Activated naive CD4-positive, alpha-beta T cell treated with anti-CD3 and anti-CD28 coated beads for 36 hours (primary cell): ENCODE results near the gene ACER3. TPM values are rescaled to one million over a fixed set of nuclear protein-coding genes. Genes with fewer than 3 reads are reported as not detected.

Experiments used
- CTCF ChIA-PET: fragments of 350-600 bp; sonication (Branson Sonifier 250); formaldehyde crosslinking; loops from one replicate; lab custom pipeline; 2021; ENCODE audit warnings: antibody characterized with exemption; lab: Charles Lee
- DNase-seq: peaks from one replicate; pipeline ENCODE4 v3.0.0-alpha.2; 2020
- H3K27ac Mint-ChIP-seq: one replicate; pipeline ENCODE4 v1.8.0; 2021; ENCODE audit warnings: mild to moderate bottlenecking, mixed read lengths
- H3K27me3 Mint-ChIP-seq: one replicate; pipeline ENCODE4 v1.8.0; 2021; ENCODE audit warnings: low read depth, mixed read lengths
- H3K36me3 Mint-ChIP-seq: one replicate; pipeline ENCODE4 v1.8.0; 2021; ENCODE audit warnings: low read depth, mixed read lengths
- H3K4me1 Mint-ChIP-seq: one replicate; pipeline ENCODE4 v1.8.0; 2021; ENCODE audit warnings: low read depth, mixed read lengths
- H3K4me3 Mint-ChIP-seq: one replicate; pipeline ENCODE4 v1.8.0; 2021; ENCODE audit warnings: mild to moderate bottlenecking, moderate library complexity, mixed read lengths
- H3K9me3 Mint-ChIP-seq: one replicate; pipeline ENCODE4 v1.8.0; 2021; ENCODE audit warnings: mixed read lengths
- intact Hi-C: fragments of 100-400 bp; cut with micrococcal nuclease; formaldehyde crosslinking; loops from one replicate; pipeline ENCODE4 v1.15.1; 2023
- total RNA-seq, 2 experiments: library from RNA; stranded (reverse); gene quantifications; one replicate each; pipeline ENCODE4 v1.2.3, GENCODE V29; 2021

The ACER3 gene
- total RNA-seq, 2 experiments from 2014 or later, result 7.6 to 10.0 TPM

GRCh38 chr11:77069969-77070582 is 209.4 kb downstream of the ACER3 start:
- intact Hi-C loops, result no loop called here
- Mint-ChIP-seq H3K9me3 (no peaks in the 10 kb centered on the region), H3K36me3 (no peaks in the 10 kb centered on the region), H3K4me1 (peaks cover 23% of the 10 kb centered on the region), H3K27me3 (no peaks in the 10 kb centered on the region), H3K4me3 (no peak overlapping the region), H3K27ac (no peak overlapping the region)
- DNase-seq, result no peak
- CTCF ChIA-PET, result no interaction called here

- no peak overlapping the region for H3K4me3 Mint-ChIP-seq
- no peak overlapping the region for H3K27ac Mint-ChIP-seq
- H3K36me3 Mint-ChIP-seq, result no peaks in the 10 kb centered on the region
- intact Hi-C loops, result no loop called here
- CTCF ChIA-PET, result no interaction called here
- DNase-seq, result no peak
- H3K9me3 Mint-ChIP-seq, result no peaks in the 10 kb centered on the region
- H3K27me3 Mint-ChIP-seq, result no peaks in the 10 kb centered on the region
- peaks cover 20% of the 10 kb centered on the region for H3K4me1 Mint-ChIP-seq
Observed at GRCh38 chr11:77071077-77071476, 210.4 kb downstream of the ACER3 start.

DNA sequence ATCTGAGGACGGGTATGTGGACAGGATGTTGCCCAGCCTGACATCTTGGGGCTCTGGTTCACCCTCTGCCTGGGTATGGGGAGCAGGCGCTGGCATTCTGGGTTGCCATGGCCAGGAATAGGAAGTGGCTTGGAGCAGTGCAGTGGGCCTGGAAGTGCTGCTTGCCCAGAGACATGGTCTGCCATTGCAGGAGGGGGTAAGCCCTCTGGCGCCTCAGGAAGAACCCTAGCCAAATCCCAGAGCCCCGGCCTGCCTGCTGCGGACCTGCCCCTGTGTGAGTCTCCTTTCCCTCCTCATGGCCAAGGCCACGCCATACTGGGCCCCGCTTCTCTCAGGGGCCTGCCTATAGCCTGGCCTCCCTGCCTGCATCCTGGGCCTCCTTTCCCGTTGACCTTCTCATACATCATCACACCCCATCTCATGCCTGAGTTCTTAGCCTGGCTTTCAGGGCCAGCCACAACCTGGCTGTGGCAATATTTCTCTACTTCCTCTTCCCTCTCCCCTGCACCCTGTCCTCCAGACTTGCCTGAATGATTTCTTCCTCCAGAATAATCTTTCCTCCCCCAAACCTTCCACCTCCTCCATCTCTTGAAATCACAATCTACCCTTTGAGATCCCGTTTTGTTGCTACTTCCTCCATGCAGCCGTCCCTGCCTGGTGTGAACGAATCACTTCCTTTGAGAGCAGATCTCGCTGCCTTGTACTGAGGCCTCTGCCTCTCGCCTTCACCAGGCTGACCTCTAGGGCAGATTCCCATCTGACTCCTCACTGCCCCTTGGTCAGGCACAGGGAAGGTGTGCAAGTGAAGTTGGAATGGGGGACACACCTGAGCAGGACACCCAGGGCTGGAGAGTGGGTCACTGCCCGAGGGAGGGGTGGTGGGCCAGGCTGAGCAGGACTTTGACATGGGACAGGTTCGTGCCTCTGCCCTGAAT is 211.2 kb downstream of the ACER3 start:
- Mint-ChIP-seq H3K4me3 (no peak overlapping the region), H3K36me3 (no peaks in the 10 kb centered on the region), H3K9me3 (no peaks in the 10 kb centered on the region), H3K27ac (no peak overlapping the region), H3K4me1 (peaks cover 20% of the 10 kb centered on the region), H3K27me3 (no peaks in the 10 kb centered on the region)
- CTCF ChIA-PET, result interaction anchor here (4.1 kb wide), 1 partner anchor 19 kb away, joined by 19 read pairs; no protein-coding TSS in a partner anchor
- intact Hi-C loops, result no loop called here
- no peak for DNase-seq

DNA sequence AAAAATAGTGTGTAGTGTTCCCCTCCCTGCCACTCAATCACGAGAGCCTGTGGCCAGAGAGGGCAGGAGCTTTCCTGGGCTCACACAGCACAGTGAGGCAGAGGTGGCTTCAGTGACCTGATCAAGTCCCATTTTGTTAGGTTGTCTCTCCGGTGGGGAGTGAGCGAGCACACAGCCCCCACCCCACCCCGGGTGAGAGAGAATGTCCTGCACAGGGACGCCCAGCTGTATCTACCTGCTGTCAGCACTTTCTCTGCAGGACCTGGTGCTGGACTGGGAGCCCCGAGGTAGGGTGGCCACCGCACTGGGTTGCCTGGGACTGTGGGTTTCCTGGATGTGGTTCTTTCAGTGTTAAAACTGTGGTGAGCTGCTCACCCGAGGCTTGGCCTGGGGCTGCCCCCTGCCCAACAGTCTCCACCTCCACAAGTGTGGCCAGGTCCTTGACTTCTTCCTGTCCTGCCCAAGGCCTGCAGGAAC is 212.2 kb downstream of the ACER3 start:
- DNase-seq, result no peak
- H3K9me3 Mint-ChIP-seq, result no peaks in the 10 kb centered on the region
- H3K27me3 Mint-ChIP-seq, result no peaks in the 10 kb centered on the region
- intact Hi-C loops, result no loop called here
- H3K4me3 Mint-ChIP-seq, result no peak overlapping the region
- H3K36me3 Mint-ChIP-seq, result no peaks in the 10 kb centered on the region
- H3K27ac Mint-ChIP-seq, result no peak overlapping the region
- H3K4me1 Mint-ChIP-seq, result peaks cover 16% of the 10 kb centered on the region
- CTCF ChIA-PET, result interaction anchor here (1.0 to 4.1 kb wide), 2 partner anchors 10 to 18 kb away, joined by 4 to 19 read pairs; no protein-coding TSS in a partner anchor

GRCh38 chr11:77073328-77074001 is 212.7 kb downstream of the ACER3 start:
- peaks cover 3% of the 10 kb centered on the region for H3K9me3 Mint-ChIP-seq
- no peaks in the 10 kb centered on the region for H3K36me3 Mint-ChIP-seq
- H3K27me3 Mint-ChIP-seq, result no peaks in the 10 kb centered on the region
- CTCF ChIA-PET, result interaction anchor here (1.0 to 4.1 kb wide), 2 partner anchors 9 to 18 kb away, joined by 4 to 19 read pairs; no protein-coding TSS in a partner anchor
- H3K4me1 Mint-ChIP-seq, result peaks cover 13% of the 10 kb centered on the region
- H3K27ac Mint-ChIP-seq, result no peak overlapping the region
- intact Hi-C loops, result no loop called here
- no peak for DNase-seq
- no peak overlapping the region for H3K4me3 Mint-ChIP-seq

DNA sequence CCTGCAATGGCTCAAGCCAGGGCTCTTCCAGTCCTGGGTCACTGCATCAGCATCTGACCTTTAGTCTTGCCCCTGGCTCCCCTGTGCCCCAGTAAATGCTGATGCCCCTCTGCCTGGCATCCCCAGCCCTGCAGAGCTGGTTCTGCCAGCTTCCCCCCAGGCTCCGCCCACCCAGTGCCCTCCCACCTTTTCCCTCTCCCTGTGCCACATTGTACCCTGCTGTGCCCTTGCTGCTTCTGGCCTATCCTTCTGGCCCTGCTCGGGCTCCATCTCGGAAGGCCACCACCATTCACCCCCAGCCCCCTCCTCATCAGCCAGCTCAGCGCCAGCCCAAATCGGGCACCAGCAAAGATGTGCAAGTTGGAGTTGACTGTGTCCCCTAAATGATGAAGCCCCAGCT is 213.5 kb downstream of the ACER3 start:
- CTCF ChIA-PET, result interaction anchor here (4.1 kb wide), 1 partner anchor 17 kb away, joined by 19 read pairs; no protein-coding TSS in a partner anchor
- H3K27me3 Mint-ChIP-seq, result no peaks in the 10 kb centered on the region

GRCh38 chr11:77074626-77075221 is 214.0 kb downstream of the ACER3 start:
- no peaks in the 10 kb centered on the region for H3K27me3 Mint-ChIP-seq
- CTCF ChIA-PET, result interaction anchor here (0.8 to 4.1 kb wide), 2 partner anchors 16 to 26 kb away, joined by 4 to 19 read pairs; no protein-coding TSS in a partner anchor
- H3K4me3 Mint-ChIP-seq, result no peak overlapping the region
- no peak overlapping the region for H3K27ac Mint-ChIP-seq
- H3K9me3 Mint-ChIP-seq, result peaks cover 6% of the 10 kb centered on the region
- intact Hi-C loops, result no loop called here
- H3K4me1 Mint-ChIP-seq, result peaks cover 13% of the 10 kb centered on the region
- no peaks in the 10 kb centered on the region for H3K36me3 Mint-ChIP-seq
- no peak for DNase-seq

More for the DNA sequence above, 213.5 kb downstream of the ACER3 start:
- H3K4me3 Mint-ChIP-seq, result no peak overlapping the region
- peaks cover 6% of the 10 kb centered on the region for H3K9me3 Mint-ChIP-seq
- peaks cover 13% of the 10 kb centered on the region for H3K4me1 Mint-ChIP-seq
- intact Hi-C loops, result no loop called here
- H3K27ac Mint-ChIP-seq, result no peak overlapping the region
- H3K36me3 Mint-ChIP-seq, result no peaks in the 10 kb centered on the region
- no peak for DNase-seq

GRCh38 chr11:77075425-77075905 is 214.7 kb downstream of the ACER3 start:
- Mint-ChIP-seq H3K9me3 (peaks cover 6% of the 10 kb centered on the region), H3K36me3 (no peaks in the 10 kb centered on the region), H3K4me1 (peaks cover 13% of the 10 kb centered on the region), H3K27ac (no peak overlapping the region), H3K27me3 (no peaks in the 10 kb centered on the region), H3K4me3 (no peak overlapping the region)
- intact Hi-C loops, result no loop called here
- CTCF ChIA-PET, result interaction anchor here (0.8 to 4.1 kb wide), 2 partner anchors 16 to 27 kb away, joined by 4 to 19 read pairs; no protein-coding TSS in a partner anchor
- DNase-seq, result no peak

Other genes with a start within 250 kb of the ACER3 start
- gene LRRC32, start 190.2 kb upstream of the ACER3 start, total RNA-seq, result 1 to 10 TPM; 2.5 to 3.0 TPM
- gene TSKU, start 77.6 kb upstream of the ACER3 start, total RNA-seq, result under 1 TPM; 0.35 to 0.38 TPM
- gene B3GNT6, start 173.5 kb downstream of the ACER3 start, total RNA-seq, result not detected
- gene CAPN5, start 206.1 kb downstream of the ACER3 start, total RNA-seq, result 1 to 10 TPM in 1 of 2 experiments, under 1 TPM in 1; 0.79 to 1.5 TPM
- not detected for gene OMP, start 241.9 kb downstream of the ACER3 start, total RNA-seq